UCSD-AML1 (cell line): ENCODE measurements around the gene ANKRD11.
"Not testable (repeated sequence)": the region's sequence is repeated elsewhere in the genome, so short reads cannot be mapped to it uniquely, and the experiment has no call there.

Source experiments
- DNase-seq: peaks from one replicate; lab custom pipeline; 2025; ENCODE audit not compliant: unreplicated experiment; lab: John Stamatoyannopoulos, UW

Gene ANKRD11

GRCh38 chr16:89334050-89334449, 156.3 kb downstream of the ANKRD11 start:
- no peak for DNase-seq

GRCh38 chr16:89333401-89334001, 156.9 kb downstream of the ANKRD11 start:
- DNase-seq: not testable (repeated sequence)

GRCh38 chr16:89332902-89333245, 157.5 kb downstream of the ANKRD11 start:
- no peak for DNase-seq

GRCh38 chr16:89332243-89332901, 158.0 kb downstream of the ANKRD11 start:
- DNase-seq: no peak

GRCh38 chr16:89331371-89332109, 158.8 kb downstream of the ANKRD11 start:
- DNase-seq: no peak

GRCh38 chr16:89330177-89330856, 160.0 kb downstream of the ANKRD11 start:
- DNase-seq: no peak

GRCh38 chr16:89329830-89330176, 160.6 kb downstream of the ANKRD11 start:
- DNase-seq: not testable (repeated sequence)

GRCh38 chr16:89328412-89329400, 161.7 kb downstream of the ANKRD11 start:
- not testable (repeated sequence) for DNase-seq

- DNase-seq: no peak
Observed at GRCh38 chr16:89326721-89327120, 163.6 kb downstream of the ANKRD11 start.

- DNase-seq: peak; percentile 64
Observed at GRCh38 chr16:89325861-89326471, 164.4 kb downstream of the ANKRD11 start.

- DNase-seq: no peak
Observed at GRCh38 chr16:89324056-89325010, 166.0 kb downstream of the ANKRD11 start.

GRCh38 chr16:89323120-89323960, 167.0 kb downstream of the ANKRD11 start:
- no peak for DNase-seq

- peak; percentile 28 for DNase-seq
Observed at GRCh38 chr16:89322321-89323119, 167.8 kb downstream of the ANKRD11 start.

- DNase-seq: no peak
Observed at GRCh38 chr16:89320782-89321501, 169.4 kb downstream of the ANKRD11 start.

- peak; percentile 54 for DNase-seq
Observed at GRCh38 chr16:89319886-89320781, 170.2 kb downstream of the ANKRD11 start.

GRCh38 chr16:89319631-89319885, 170.8 kb downstream of the ANKRD11 start:
- no peak for DNase-seq
